GM08714 (cell line): ENCODE measurements around the gene GGACT.

Source experiments
- H3K4me3 ChIP-seq: fragments of 200-500 bp; sonication (Bioruptor generic); 2 replicates; pipeline ENCODE4 v1.5.1; 2014; ENCODE audit warnings: mild to moderate bottlenecking, low read length, inconsistent platforms
- ZNF274 ChIP-seq: IDR thresholded peaks from 2 replicates; pipeline ENCODE4 v1.6.1; 2012; ENCODE audit warnings: mild to moderate bottlenecking, low read depth, low read length

GGACT gene

DNA sequence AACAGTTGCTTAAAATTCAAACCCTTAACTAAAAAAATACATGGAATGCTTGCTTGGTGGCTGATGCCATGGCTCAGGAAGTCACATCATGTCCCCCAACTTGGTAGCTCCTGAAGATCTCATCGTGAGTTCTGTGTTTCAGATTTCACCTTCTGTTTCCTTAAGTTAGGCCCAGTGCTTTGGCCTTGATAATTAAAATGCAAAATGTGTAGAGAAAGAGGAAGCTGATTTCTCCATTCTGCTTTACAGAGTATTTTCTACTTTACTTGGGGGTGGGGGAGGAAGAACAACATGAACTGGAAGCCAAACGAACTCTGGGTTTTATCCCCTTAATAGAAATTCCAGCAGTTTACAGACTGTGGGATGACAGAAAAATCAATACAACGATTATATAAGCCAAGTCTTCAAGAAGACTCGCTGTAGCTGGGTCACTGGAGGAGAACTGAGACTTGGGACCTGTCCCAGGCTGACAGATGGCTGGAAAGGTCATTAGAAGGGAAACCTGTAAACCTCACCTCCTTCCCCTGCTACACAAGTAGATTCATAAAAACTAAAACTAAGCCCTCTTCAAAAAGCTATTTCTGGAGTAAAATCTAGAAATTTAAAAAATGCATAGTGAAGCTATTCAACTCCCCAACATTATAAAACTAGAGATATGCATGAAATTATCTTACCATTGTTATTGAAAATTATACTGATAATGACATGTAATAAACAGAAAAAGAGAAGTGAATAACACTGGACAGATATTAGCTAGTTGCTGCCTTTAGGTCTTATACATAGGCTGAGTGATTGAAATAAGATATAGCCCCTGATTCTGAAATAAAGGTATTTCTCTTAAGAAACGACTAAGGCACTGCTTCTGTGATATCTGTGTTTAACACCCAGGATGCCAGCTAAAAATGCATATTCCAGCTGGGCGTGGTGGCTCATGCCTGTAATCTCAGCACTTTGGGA, 22.1 kb upstream of the GGACT start:
- no peak for TF ChIP-seq ZNF274
- H3K4me3 ChIP-seq = no peak overlapping the region

DNA sequence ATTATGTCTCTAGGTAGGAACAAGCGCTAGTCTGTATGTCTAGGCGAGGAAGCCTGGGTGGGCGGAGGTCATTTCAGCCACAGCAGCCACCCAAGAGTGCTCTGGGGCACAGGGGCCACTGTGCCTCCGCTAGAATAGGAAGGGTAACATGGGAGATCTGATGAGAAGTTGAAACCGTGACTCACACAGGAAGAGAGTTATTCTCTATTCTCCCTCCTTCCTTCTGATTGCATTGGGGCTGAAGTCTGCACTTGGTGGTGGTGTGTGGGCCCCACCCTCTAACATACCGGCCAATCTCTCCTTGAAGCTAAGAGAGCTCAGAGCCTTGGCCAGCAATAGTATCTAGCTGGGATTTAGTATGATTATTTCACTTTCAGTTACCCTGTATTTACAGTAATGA, 20.3 kb upstream of the GGACT start:
- H3K4me3 ChIP-seq = no peak overlapping the region
- no peak for TF ChIP-seq ZNF274

DNA sequence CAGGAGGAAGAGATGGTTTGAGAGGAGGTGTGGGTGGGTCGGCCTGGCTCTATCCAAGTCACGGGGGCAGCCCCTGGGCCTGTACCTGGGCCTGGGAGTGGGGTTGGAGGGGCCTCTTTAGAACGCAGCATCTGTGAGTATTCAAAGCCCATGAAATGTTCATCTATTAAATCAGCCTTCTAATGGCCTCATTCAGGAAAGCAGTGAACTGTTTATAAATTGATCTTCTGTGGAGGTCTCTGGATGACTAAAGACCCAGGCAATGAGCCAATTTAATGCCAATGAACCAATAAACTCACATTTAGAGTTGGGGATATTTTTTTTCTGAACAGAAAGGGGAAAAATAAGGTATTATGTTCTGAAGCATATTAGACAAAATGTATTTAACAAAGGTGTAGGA, 19.9 kb upstream of the GGACT start:
- no peak overlapping the region for H3K4me3 ChIP-seq
- TF ChIP-seq ZNF274 = no peak

DNA sequence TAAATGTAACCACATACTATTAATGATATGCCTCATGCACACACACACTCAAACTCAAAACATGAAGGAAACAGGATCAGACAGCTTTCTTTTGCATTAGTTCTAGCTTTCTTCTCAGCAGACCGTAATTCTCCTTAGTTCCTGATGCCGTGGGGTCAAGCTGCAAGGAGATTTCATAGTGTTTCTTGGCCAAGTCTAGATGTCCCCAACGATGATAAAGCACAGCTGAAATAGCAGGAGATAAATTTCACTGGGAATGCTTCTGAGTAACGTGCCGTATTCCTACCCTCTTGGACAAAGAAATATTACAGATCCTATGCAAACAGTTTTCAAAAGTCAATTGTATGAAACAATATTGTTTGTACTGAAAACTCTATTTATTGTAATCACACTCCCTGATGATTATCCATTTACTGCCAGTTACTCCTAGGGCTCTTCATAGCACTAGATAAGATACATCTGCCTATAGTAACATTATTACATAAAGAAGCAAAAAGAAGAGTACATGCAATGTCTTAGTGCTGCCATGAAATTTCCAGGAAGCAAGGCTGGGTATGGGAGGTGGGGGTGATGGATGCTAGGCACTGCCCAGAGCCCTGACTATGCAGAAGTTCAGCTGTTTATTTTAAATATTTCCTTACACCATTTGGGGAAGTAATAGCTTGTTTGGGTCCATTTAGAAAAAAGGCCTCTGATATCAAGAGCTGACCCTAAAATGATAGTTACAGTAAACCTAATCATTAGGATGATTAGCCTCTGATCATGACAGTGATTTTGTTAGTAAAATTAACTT, 16.5 kb upstream of the GGACT start:
- H3K4me3 ChIP-seq = no peak overlapping the region
- no peak for TF ChIP-seq ZNF274

GRCh38 chr13:100602493-100603111, 14.0 kb upstream of the GGACT start:
- H3K4me3 ChIP-seq = no peak overlapping the region
- TF ChIP-seq ZNF274 = no peak

GRCh38 chr13:100601716-100602115, 13.1 kb upstream of the GGACT start:
- no peak overlapping the region for H3K4me3 ChIP-seq
- TF ChIP-seq ZNF274 = no peak

GRCh38 chr13:100600915-100601314, 12.3 kb upstream of the GGACT start:
- H3K4me3 ChIP-seq = no peak overlapping the region
- TF ChIP-seq ZNF274 = no peak

- H3K4me3 ChIP-seq = no peak overlapping the region
Observed at GRCh38 chr13:100600461-100600860, 11.9 kb upstream of the GGACT start.

GRCh38 chr13:100597253-100597652, 8.7 kb upstream of the GGACT start:
- no peak overlapping the region for H3K4me3 ChIP-seq
- no peak for TF ChIP-seq ZNF274

More at GRCh38 chr13:100600461-100600860, 11.9 kb upstream of the GGACT start:
- no peak for TF ChIP-seq ZNF274

DNA sequence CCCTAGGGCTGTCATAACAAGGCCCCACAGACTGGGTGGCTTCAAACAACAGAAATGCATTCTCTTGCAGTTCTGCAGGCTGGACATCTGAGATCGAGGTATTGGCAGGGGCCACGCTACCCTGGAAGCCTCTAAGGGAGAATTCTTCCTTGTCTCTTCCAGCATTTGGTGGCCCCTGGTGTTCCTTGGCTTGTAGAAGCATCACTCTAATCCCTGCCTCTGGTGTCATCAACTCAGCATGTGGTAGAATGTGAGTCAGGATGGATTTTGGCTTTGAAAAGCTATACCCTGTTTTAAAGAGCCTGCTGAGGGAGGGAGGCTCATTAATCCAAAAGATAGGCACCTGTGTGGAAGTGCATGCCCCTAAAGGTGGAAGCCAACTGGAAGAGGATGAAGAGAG, 7.9 kb upstream of the GGACT start:
- no peak overlapping the region for H3K4me3 ChIP-seq
- TF ChIP-seq ZNF274 = no peak

DNA sequence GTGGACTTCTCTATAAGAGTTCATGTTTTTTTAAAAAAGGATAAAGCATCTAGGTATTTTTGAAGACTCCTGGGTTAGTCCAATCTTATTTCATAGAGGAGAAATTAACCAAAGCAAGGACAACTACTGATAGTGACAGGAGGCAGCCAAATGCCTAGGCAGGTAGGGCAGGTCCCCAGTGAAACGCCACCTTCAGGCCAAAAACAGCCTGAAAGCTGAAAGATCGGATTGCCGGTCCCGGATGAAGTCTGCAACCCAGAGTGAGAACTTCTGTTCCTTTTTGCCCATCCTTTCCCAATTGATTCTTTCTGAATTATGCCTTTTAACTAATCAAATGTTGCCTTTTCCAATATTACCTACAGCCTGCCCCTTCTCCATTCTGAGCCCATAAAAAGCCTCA, 6.1 kb upstream of the GGACT start:
- no peak for TF ChIP-seq ZNF274
- no peak overlapping the region for H3K4me3 ChIP-seq

DNA sequence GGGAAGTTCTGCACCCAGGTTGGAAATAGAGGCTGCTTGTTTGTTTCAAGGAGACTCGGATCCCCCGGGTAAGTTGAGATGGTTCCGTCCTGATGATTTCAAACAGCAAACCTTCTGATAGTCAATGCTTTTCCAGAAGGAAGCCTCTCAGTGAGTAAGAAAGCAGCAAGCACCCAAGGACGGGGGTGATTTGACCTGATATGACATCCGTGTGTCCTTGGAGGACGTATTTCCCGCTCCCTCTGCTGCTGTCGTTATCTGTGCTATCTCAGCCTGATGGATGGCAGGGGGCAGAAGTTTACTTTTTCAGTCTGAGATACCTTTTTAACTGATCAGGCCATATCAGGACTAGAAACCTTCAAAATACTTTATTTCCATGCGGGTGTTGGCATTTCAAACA, 5.7 kb upstream of the GGACT start:
- H3K4me3 ChIP-seq = no peak overlapping the region
- no peak for TF ChIP-seq ZNF274

- no peak overlapping the region; the same call in 1 of the 2 replicates for H3K4me3 ChIP-seq
- TF ChIP-seq ZNF274 = no peak
Observed at GRCh38 chr13:100589178-100589725, 663 bp upstream of the GGACT start.

GRCh38 chr13:100584896-100585295, 3.7 kb downstream of the GGACT start:
- no peak overlapping the region for H3K4me3 ChIP-seq
- no peak for TF ChIP-seq ZNF274
